HepG2 (cell line): ENCODE data around the gene MARCHF9.

Experiments
- CTCF ChIP-seq: sonication (generic); formaldehyde crosslinking; IDR thresholded peaks from 2 replicates; pipeline ENCODE4 v1.5.0; 2020; ENCODE audit warnings: mild to moderate bottlenecking, missing genetic modification reagents, moderate library complexity
- EZH2 ChIP-seq: conservative IDR thresholded peaks from 2 replicates; pipeline ENCODE4 v1.6.1; 2012; ENCODE audit warnings: mild to moderate bottlenecking, low read depth, low read length, moderate library complexity
- TF ChIP-seq, protein P1 (sequence below): sonication (generic); formaldehyde crosslinking; conservative IDR thresholded peaks from 2 replicates; pipeline ENCODE4 v1.4.0; 2020; ENCODE audit warnings: missing genetic modification reagents

GRCh38 chr12:57777911-57778310 is 23.0 kb downstream of the MARCHF9 start:
- TF ChIP-seq CTCF (CRISPR knock-in tag) (no peak), EZH2 (no peak)
- TF ChIP-seq, protein P1, sequence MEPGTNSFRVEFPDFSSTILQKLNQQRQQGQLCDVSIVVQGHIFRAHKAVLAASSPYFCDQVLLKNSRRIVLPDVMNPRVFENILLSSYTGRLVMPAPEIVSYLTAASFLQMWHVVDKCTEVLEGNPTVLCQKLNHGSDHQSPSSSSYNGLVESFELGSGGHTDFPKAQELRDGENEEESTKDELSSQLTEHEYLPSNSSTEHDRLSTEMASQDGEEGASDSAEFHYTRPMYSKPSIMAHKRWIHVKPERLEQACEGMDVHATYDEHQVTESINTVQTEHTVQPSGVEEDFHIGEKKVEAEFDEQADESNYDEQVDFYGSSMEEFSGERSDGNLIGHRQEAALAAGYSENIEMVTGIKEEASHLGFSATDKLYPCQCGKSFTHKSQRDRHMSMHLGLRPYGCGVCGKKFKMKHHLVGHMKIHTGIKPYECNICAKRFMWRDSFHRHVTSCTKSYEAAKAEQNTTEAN (CRISPR knock-in tag) = no peak
